H1 (cell line): ENCODE results near the gene BUD13. TPM values are rescaled to one million over a fixed set of nuclear protein-coding genes. Genes with fewer than 3 reads are reported as not detected.

Experiments used
- CTCF ChIA-PET: fragments of 300-600 bp; sonication (Branson Sonifier 250); formaldehyde crosslinking; loops from one replicate; lab custom pipeline; 2021; ENCODE audit not compliant: partially characterized antibody; lab: Charles Lee
- POLR2A ChIA-PET: fragments of 300-600 bp; sonication (Branson Sonifier 250); formaldehyde crosslinking; loops from one replicate; lab custom pipeline; 2021; ENCODE audit warnings: inconsistent platforms; ENCODE audit not compliant: partially characterized antibody; lab: Charles Lee
- DNase-seq, 2 experiments: peaks; one replicate each; pipeline versions ENCODE4 v3.0.0 to v3.0.0-alpha.2; 2010 to 2022; ENCODE audit warnings: low spot score in 2 of 2, low read depth in 1 of 2, mixed read lengths in 1 of 2
- FAIRE-seq: peaks from 2 replicates; lab custom pipeline; 2011; peaks lifted over from hg19 to GRCh38; lab: Jason Lieb, UNC
- H2AFZ ChIP-seq: 2 replicates; pipeline ENCODE4 v1.8.1; 2012; ENCODE audit warnings: low read length, inconsistent platforms
- H2AK5ac ChIP-seq: 2 replicates; pipeline ENCODE4 v1.6.1; 2013; ENCODE audit warnings: low read depth, low read length
- H2BK120ac ChIP-seq: replicated peaks from 2 replicates; pipeline ENCODE3; 2013; ENCODE audit warnings: low read depth, low read length, inconsistent platforms
- H2BK12ac ChIP-seq: 2 replicates; pipeline ENCODE4 v1.6.1; 2013; ENCODE audit warnings: low read depth, low read length
- H2BK15ac ChIP-seq: 2 replicates; pipeline ENCODE4 v1.6.1; 2013; ENCODE audit warnings: low read length
- H2BK20ac ChIP-seq: 2 replicates; pipeline ENCODE4 v1.6.1; 2013; ENCODE audit warnings: low read length
- H2BK5ac ChIP-seq: 2 replicates; pipeline ENCODE4 v1.6.1; 2013; ENCODE audit warnings: low read depth, low read length
- H3K14ac ChIP-seq: 2 replicates; pipeline ENCODE4 v1.6.1; 2013; ENCODE audit warnings: inconsistent platforms; ENCODE audit not compliant: insufficient read length
- H3K18ac ChIP-seq: 2 replicates; pipeline ENCODE4 v1.6.1; 2013; ENCODE audit warnings: low read length; ENCODE audit errors: extremely low read depth
- H3K23ac ChIP-seq: 2 replicates; pipeline ENCODE4 v1.6.1; 2013; ENCODE audit warnings: inconsistent platforms; ENCODE audit not compliant: insufficient read length
- H3K23me2 ChIP-seq: 2 replicates; pipeline ENCODE4 v1.6.1; 2013; ENCODE audit warnings: low read depth, low read length
- H3K27ac ChIP-seq: 2 replicates; pipeline ENCODE4 v1.6.1; 2011; ENCODE audit warnings: low read depth, low read length, inconsistent platforms
- H3K27me3 ChIP-seq, 4 experiments: replicated peaks in 1 of 4; 1 replicate in 1 of 4; 2 replicates in 3 of 4; pipeline versions ENCODE4 v1.6.1 to v1.8.1; 2011 to 2013; ENCODE audit warnings: low read length in 3 of 4, mild to moderate bottlenecking in 3 of 4, inconsistent platforms in 2 of 4, mixed read lengths in 2 of 4, moderate library complexity in 1 of 4; ENCODE audit not compliant: control insufficient read depth in 3 of 4, insufficient read depth in 3 of 4; ENCODE audit errors: extremely low read depth in 1 of 4
- H3K36me3 ChIP-seq, 4 experiments: 2 replicates each; pipeline versions ENCODE4 v1.6.1 to v1.8.1; 2011 to 2013; ENCODE audit warnings: mild to moderate bottlenecking in 4 of 4, low read length in 3 of 4, moderate library complexity in 2 of 4, control low read depth in 1 of 4, inconsistent platforms in 1 of 4; ENCODE audit not compliant: insufficient read depth in 4 of 4, control insufficient read depth in 2 of 4
- H3K4ac ChIP-seq: replicated peaks from 2 replicates; pipeline ENCODE3; 2013; ENCODE audit warnings: low read length, low read depth, mixed read lengths, inconsistent platforms; ENCODE audit not compliant: insufficient read length
- H3K4me1 ChIP-seq, 4 experiments: replicated peaks in 1 of 4; 1 replicate in 1 of 4; 2 replicates in 3 of 4; pipeline versions ENCODE4 v1.6.1 to v1.8.1; 2011 to 2013; ENCODE audit warnings: low read length in 3 of 4, inconsistent platforms in 2 of 4, mixed read lengths in 1 of 4; ENCODE audit not compliant: insufficient read depth in 4 of 4, control insufficient read depth in 3 of 4
- H3K4me2 ChIP-seq, 2 experiments: 2 replicates each; pipeline versions ENCODE4 v1.6.1 to v1.8.1; 2011 to 2013; ENCODE audit warnings: low read depth in 2 of 2, low read length in 2 of 2, control low read depth in 1 of 2, inconsistent platforms in 1 of 2, mild to moderate bottlenecking in 1 of 2; ENCODE audit not compliant: insufficient read depth in 1 of 2
- H3K4me3 ChIP-seq, 4 experiments: fragments of 200-600, 300-600 bp in 1 of 4; sonication (generic), shearing (Covaris generic), sonication (Bioruptor Twin) in 1 of 4; 2 replicates each; pipeline versions ENCODE4 v1.5.1 to v1.8.1; 2011 to 2016; ENCODE audit warnings: low read length in 4 of 4, low read depth in 3 of 4, control low read depth in 2 of 4, inconsistent platforms in 2 of 4, mild to moderate bottlenecking in 2 of 4, mixed read lengths in 1 of 4, moderate library complexity in 1 of 4; ENCODE audit not compliant: insufficient read depth in 2 of 4; ENCODE audit errors: extremely low read depth in 1 of 4
- H3K56ac ChIP-seq: replicated peaks from 2 replicates; pipeline ENCODE3; 2013; ENCODE audit warnings: low read depth, mild to moderate bottlenecking, mixed read lengths, low read length, inconsistent platforms; ENCODE audit not compliant: insufficient read length
- H3K79me1 ChIP-seq: 2 replicates; pipeline ENCODE4 v1.6.1; 2013; ENCODE audit warnings: low read depth, low read length, control low read depth
- H3K79me2 ChIP-seq, 2 experiments: 2 replicates each; pipeline versions ENCODE4 v1.6.1 to v1.8.1; 2012 to 2013; ENCODE audit warnings: low read length in 2 of 2, mild to moderate bottlenecking in 2 of 2, inconsistent platforms in 1 of 2; ENCODE audit not compliant: insufficient read depth in 2 of 2, control insufficient read depth in 1 of 2
- H3K9ac ChIP-seq, 4 experiments: replicated peaks in 1 of 4; 1 replicate in 1 of 4; 2 replicates in 3 of 4; pipeline versions ENCODE4 v1.6.1 to v1.8.1; 2011 to 2013; ENCODE audit warnings: low read depth in 3 of 4, low read length in 3 of 4, control low read depth in 2 of 4, mild to moderate bottlenecking in 2 of 4, moderate library complexity in 2 of 4, inconsistent platforms in 1 of 4; ENCODE audit errors: extremely low read depth in 1 of 4
- H3K9me3 ChIP-seq, 2 experiments: 2 replicates each; pipeline versions ENCODE4 v1.6.1 to v1.8.1; 2012 to 2013; ENCODE audit warnings: mild to moderate bottlenecking in 2 of 2, moderate library complexity in 2 of 2, control low read depth in 1 of 2, inconsistent platforms in 1 of 2, low read depth in 1 of 2, low read length in 1 of 2, mixed read lengths in 1 of 2; ENCODE audit not compliant: insufficient read depth in 2 of 2
- H4K20me1 ChIP-seq, 2 experiments: replicated peaks in 1 of 2; 2 replicates each; pipeline versions ENCODE3 to v1.8.1; 2011 to 2013; ENCODE audit warnings: inconsistent platforms in 2 of 2, low read length in 2 of 2, mild to moderate bottlenecking in 1 of 2; ENCODE audit not compliant: insufficient read depth in 2 of 2, control insufficient read depth in 1 of 2
- H4K5ac ChIP-seq: 2 replicates; pipeline ENCODE4 v1.6.1; 2013; ENCODE audit warnings: low read length, low read depth, mixed read lengths, inconsistent platforms; ENCODE audit not compliant: insufficient read length
- H4K8ac ChIP-seq: 2 replicates; pipeline ENCODE4 v1.8.0; 2013; ENCODE audit warnings: mild to moderate bottlenecking, moderate library complexity, low read length, inconsistent platforms; ENCODE audit not compliant: insufficient read depth; ENCODE audit errors: extremely low read depth
- H4K91ac ChIP-seq: replicated peaks from 2 replicates; pipeline ENCODE3; 2013; ENCODE audit warnings: low read length, mixed read lengths, inconsistent platforms; ENCODE audit not compliant: insufficient read length
- CHD1 ChIP-seq: IDR thresholded peaks from 2 replicates; pipeline ENCODE4 v1.6.1; 2012; ENCODE audit warnings: low read depth, low read length, improper control_type of control experiment
- JUN ChIP-seq: IDR thresholded peaks from 2 replicates; pipeline ENCODE4 v1.6.1; 2011; ENCODE audit warnings: low read depth, mild to moderate bottlenecking, improper control_type of control experiment, low read length
- NANOG ChIP-seq: IDR thresholded peaks from 2 replicates; pipeline ENCODE4 v1.6.1; 2011; ENCODE audit warnings: low read length, low read depth, mild to moderate bottlenecking, inconsistent platforms; ENCODE audit not compliant: insufficient read depth, poor library complexity, severe bottlenecking
- PHF8 ChIP-seq: fragments of 200-600 bp; sonication (generic); conservative IDR thresholded peaks from 2 replicates; pipeline ENCODE4 v1.7.1; 2012; ENCODE audit warnings: low read depth, mild to moderate bottlenecking, inconsistent platforms, low read length, moderate library complexity
- POLR2A ChIP-seq, 2 experiments: IDR thresholded peaks; 1 replicate in 1 of 2; 2 replicates in 1 of 2; pipeline ENCODE4 v1.6.1; 2011; ENCODE audit warnings: low read depth in 2 of 2, low read length in 2 of 2, mild to moderate bottlenecking in 2 of 2; ENCODE audit errors: control extremely low read depth in 1 of 2
- RBBP5 ChIP-seq: IDR thresholded peaks from 2 replicates; pipeline ENCODE4 v1.7.1; 2012; ENCODE audit warnings: low read depth, mild to moderate bottlenecking, inconsistent platforms, low read length, moderate library complexity, borderline replicate concordance
- SAP30 ChIP-seq: fragments of 300-600 bp; sonication (generic); IDR thresholded peaks from 2 replicates; pipeline ENCODE4 v1.7.1; 2012; ENCODE audit warnings: low read length, moderate library complexity, mild to moderate bottlenecking, inconsistent platforms; ENCODE audit not compliant: insufficient read depth, insufficient replicate concordance
- SIX5 ChIP-seq: IDR thresholded peaks from 2 replicates; pipeline ENCODE4 v1.6.1; 2011; ENCODE audit warnings: mild to moderate bottlenecking, low read depth, low read length
- YY1 ChIP-seq: IDR thresholded peaks from 2 replicates; pipeline ENCODE4 v1.6.1; 2011; ENCODE audit warnings: low read depth, mild to moderate bottlenecking, low read length
- WGBS, 2 experiments: shearing (Covaris generic) in 1 of 2; methylation state at CpG; one replicate each; pipeline versions ENCODE4 v1.1.6 to v1.1.7; 2013 to 2015; ENCODE audit warnings: low lambda C conversion rate in 2 of 2, mixed read lengths in 2 of 2, inconsistent platforms in 1 of 2, low coverage in 1 of 2, missing lambda C conversion rate in 1 of 2; ENCODE audit not compliant: insufficient replicate concordance in 2 of 2, insufficient coverage in 1 of 2, insufficient read length in 1 of 2; ENCODE audit errors: extremely low coverage in 1 of 2, missing lambda C conversion rate in 1 of 2; 5-methylcytosine and 5-hydroxymethylcytosine counted together
- polyA plus RNA-seq, 7 experiments: library from polyadenylated mRNA; depleted of rRNA in 3 of 7; stranded (reverse) in 5 of 7; unstranded in 2 of 7; fragments of >200 nt in 5 of 7; fragments of 200-250 nt in 2 of 7; gene quantifications; 1 replicate in 5 of 7; 2 replicates in 1 of 7; 4 replicates in 1 of 7; pipeline versions ENCODE4 v1.2.1 to v1.2.3, GENCODE V29; 2011 to 2013; ENCODE audit warnings: missing spikeins in 2 of 7, mixed read lengths in 2 of 7
- total RNA-seq: library from RNA; stranded (reverse); fragmentation: NEBNext Ultra II Directional; extraction: Animal tissue kit (Norgen Biotek cat#: 25700); gene quantifications from 2 replicates; pipeline ENCODE4 v1.2.1, GENCODE V29; 2021

BUD13 gene
- total and polyA plus RNA-seq, 2 of the 8 experiments (the other 6 are each of a cell fraction or from before 2014, with no cell fraction given) = 24.8 to 27.2 TPM

DNA sequence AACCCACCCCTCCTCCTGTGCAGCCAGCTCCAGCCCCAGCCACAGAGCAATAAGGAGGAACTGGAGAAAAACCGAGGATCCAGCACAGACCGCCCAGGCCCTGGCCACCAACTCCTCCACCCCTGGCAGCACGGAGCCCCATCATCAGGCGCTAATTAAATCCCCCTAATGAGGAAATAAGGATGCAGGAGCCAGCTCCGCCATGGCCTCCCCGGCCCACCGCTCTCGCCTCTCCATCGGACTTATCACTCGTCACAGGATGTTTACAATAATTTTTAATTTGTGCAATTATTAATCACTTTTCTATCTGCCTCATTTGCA, 42.6 kb downstream of the BUD13 start:
- Histone ChIP-seq H3K79me2 (no peaks in the 10 kb centered on the region), H2AFZ (no peak overlapping the region), H3K14ac (no peak overlapping the region), H3K79me1 (no peaks in the 10 kb centered on the region), H3K23ac (no peak overlapping the region), H4K91ac (no peak overlapping the region), H3K56ac (no peak overlapping the region), H3K23me2 (no peaks in the 10 kb centered on the region), H2BK20ac (no peak overlapping the region), H2BK15ac (no peak overlapping the region), H3K36me3 (no peaks in the 10 kb centered on the region), H3K27ac (no peak overlapping the region), H3K27me3 (no peaks in the 10 kb centered on the region), H4K20me1 (no peaks in the 10 kb centered on the region), H2BK120ac (no peak overlapping the region), H2BK5ac (no peak overlapping the region), H4K5ac (no peak overlapping the region), H3K18ac (no peak overlapping the region), H3K4ac (no peak overlapping the region), H3K4me1 (peaks cover 6 to 28% (median 18%) of the 10 kb centered on the region in 4 experiments), H2AK5ac (no peak overlapping the region), H3K9me3 (no peaks in the 10 kb centered on the region), H2BK12ac (no peak overlapping the region), H3K9ac (no peak overlapping the region), H3K4me3 (no peak overlapping the region), H4K8ac (no peak overlapping the region), H3K4me2 (no peak overlapping the region)
- ChIA-PET POLR2A (no interaction called here), CTCF (interaction anchor here (1.4 to 11.9 kb wide), 10 partner anchors 9 to 212 kb away, joined by 4 to 334 read pairs (median 18); no protein-coding TSS in a partner anchor)
- WGBS, 2 experiments = 88% methylated on average over 10 of the region's 10 CpGs; no CpG with 5 or more reads in 1 of the 2 experiments
- FAIRE-seq = no peak
- DNase-seq = no peak
- TF ChIP-seq NANOG (no peak), POLR2A (IDR thresholded peaks at IDR 0.05; ENCODE audit: control extremely low read depth in 1 of 2, low read depth in 2 of 2, low read length in 2 of 2) (no peak), JUN (no peak), SIX5 (no peak), RBBP5 (no peak), SAP30 (no peak), CHD1 (no peak), PHF8 (no peak), YY1 (no peak)
